IMR-90 (cell line): ENCODE results near the gene S100A12. TPM values are rescaled to one million over a fixed set of nuclear protein-coding genes. Genes with fewer than 3 reads are reported as not detected.

Source experiments
- ATAC-seq: fragments of 200-7000 bp; cut with Tn5 transposase; 2 replicates; pipeline ENCODE4 v1.9.1; 2020; ENCODE audit warnings: low read depth, mild to moderate bottlenecking, moderate library complexity
- BruUV-seq: library from RNA; stranded (reverse); fragments of 400-500 nt; replicated peaks from 2 replicates; lab custom pipeline; 2021; lab: Mats Ljungman, UMichigan
- CTCF ChIA-PET: fragments of 300-600 bp; formaldehyde crosslinking; extraction: SDS; loops from one replicate; lab custom pipeline; 2021; ENCODE audit warnings: antibody characterized with exemption; lab: Yijun Ruan, JAX
- POLR2A ChIA-PET: fragments of 300-600 bp; sonication (Branson Sonifier 250); formaldehyde crosslinking; loops from one replicate; lab custom pipeline; 2022; ENCODE audit warnings: antibody characterized with exemption; ENCODE audit not compliant: unreplicated experiment; lab: Charles Lee
- DNase-seq: peaks from one replicate; pipeline ENCODE4 v3.0.0; 2013
- H2AFZ ChIP-seq: replicated peaks from 2 replicates; pipeline ENCODE3; 2013; ENCODE audit warnings: low read length, mild to moderate bottlenecking; ENCODE audit not compliant: poor library complexity
- H2AK5ac ChIP-seq: 2 replicates; pipeline ENCODE4 v1.6.1; 2013; ENCODE audit warnings: low read depth, low read length, inconsistent platforms
- H2AK9ac ChIP-seq: replicated peaks from 2 replicates; pipeline ENCODE3; 2013; ENCODE audit warnings: mild to moderate bottlenecking, low read depth, low read length, moderate library complexity; ENCODE audit not compliant: poor library complexity
- H2BK120ac ChIP-seq: 2 replicates; pipeline ENCODE4 v1.6.1; 2013; ENCODE audit warnings: low read depth, low read length, inconsistent platforms
- H2BK15ac ChIP-seq: 3 replicates; pipeline ENCODE4 v1.6.1; 2013; ENCODE audit warnings: low read depth, low read length, inconsistent platforms
- H2BK20ac ChIP-seq: 2 replicates; pipeline ENCODE4 v1.6.1; 2013; ENCODE audit warnings: low read depth, mild to moderate bottlenecking, inconsistent platforms, low read length, moderate library complexity
- H2BK5ac ChIP-seq: 2 replicates; pipeline ENCODE4 v1.6.1; 2013; ENCODE audit warnings: mild to moderate bottlenecking, low read depth, low read length, inconsistent platforms; ENCODE audit not compliant: poor library complexity, severe bottlenecking
- H3K14ac ChIP-seq: replicated peaks from 2 replicates; pipeline ENCODE4 v1.6.1; 2013; ENCODE audit warnings: low read depth, low read length, inconsistent platforms
- H3K18ac ChIP-seq: 2 replicates; pipeline ENCODE4 v1.6.1; 2013; ENCODE audit warnings: low read depth, low read length, control low read depth
- H3K23ac ChIP-seq: 2 replicates; pipeline ENCODE4 v1.6.1; 2013; ENCODE audit warnings: low read depth, low read length, inconsistent platforms
- H3K27ac ChIP-seq: 2 replicates; pipeline ENCODE4 v1.5.1; 2013; ENCODE audit warnings: mild to moderate bottlenecking, control low read depth, low read length; ENCODE audit not compliant: insufficient read depth
- H3K27me3 ChIP-seq: 2 replicates; pipeline ENCODE4 v1.6.1; 2013; ENCODE audit warnings: low read length; ENCODE audit not compliant: control insufficient read depth, insufficient read depth
- H3K36me3 ChIP-seq: 2 replicates; pipeline ENCODE4 v1.6.1; 2013; ENCODE audit warnings: low read length, mixed read lengths; ENCODE audit not compliant: control insufficient read depth, insufficient read depth
- H3K4ac ChIP-seq: 2 replicates; pipeline ENCODE4 v1.6.1; 2013; ENCODE audit warnings: low read depth, low read length, inconsistent platforms
- H3K4me1 ChIP-seq: 2 replicates; pipeline ENCODE4 v1.6.1; 2013; ENCODE audit warnings: low read length, mixed read lengths; ENCODE audit not compliant: control insufficient read depth, insufficient read depth
- H3K4me2 ChIP-seq: 2 replicates; pipeline ENCODE4 v1.6.1; 2013; ENCODE audit warnings: low read depth, mild to moderate bottlenecking, control low read depth, low read length, moderate library complexity
- H3K4me3 ChIP-seq: 2 replicates; pipeline ENCODE4 v1.5.1; 2013; ENCODE audit warnings: low read depth, mild to moderate bottlenecking, control low read depth, low read length, moderate library complexity; ENCODE audit not compliant: insufficient read depth
- H3K56ac ChIP-seq: 2 replicates; pipeline ENCODE4 v1.6.1; 2013; ENCODE audit warnings: low read length, inconsistent platforms; ENCODE audit not compliant: insufficient read depth; ENCODE audit errors: extremely low read depth
- H3K79me1 ChIP-seq, 2 experiments: 2 replicates each; pipeline ENCODE4 v1.6.1; 2013; ENCODE audit warnings: low read length in 2 of 2, inconsistent platforms in 1 of 2, low read depth in 1 of 2
- H3K9ac ChIP-seq: 2 replicates; pipeline ENCODE4 v1.6.1; 2013; ENCODE audit warnings: low read depth, low read length, control low read depth
- H3K9me1 ChIP-seq: 2 replicates; pipeline ENCODE4 v1.6.1; 2013; ENCODE audit warnings: low read length, inconsistent platforms; ENCODE audit not compliant: insufficient read depth
- H3K9me3 ChIP-seq: 2 replicates; pipeline ENCODE4 v1.6.1; 2013; ENCODE audit warnings: low read length; ENCODE audit not compliant: control insufficient read depth, insufficient read depth
- H4K20me1 ChIP-seq: 2 replicates; pipeline ENCODE4 v1.6.1; 2013; ENCODE audit warnings: low read length, inconsistent platforms; ENCODE audit not compliant: insufficient read depth
- H4K5ac ChIP-seq: 2 replicates; pipeline ENCODE4 v1.6.1; 2013; ENCODE audit warnings: mild to moderate bottlenecking, low read depth, low read length, control low read depth
- H4K8ac ChIP-seq, 2 experiments: 2 replicates each; pipeline ENCODE4 v1.6.1; 2013; ENCODE audit warnings: low read depth in 2 of 2, low read length in 2 of 2, control low read depth in 1 of 2, inconsistent platforms in 1 of 2
- H4K91ac ChIP-seq: 2 replicates; pipeline ENCODE4 v1.6.1; 2013; ENCODE audit warnings: low read depth, low read length, inconsistent platforms; ENCODE audit not compliant: insufficient read depth
- CEBPB ChIP-seq: IDR thresholded peaks from 2 replicates; pipeline ENCODE4 v1.6.1; 2012; ENCODE audit warnings: low read depth, low read length, improper control_type of control experiment
- CHD1 ChIP-seq: IDR thresholded peaks from 2 replicates; pipeline ENCODE4 v1.6.1; 2012; ENCODE audit warnings: low read depth, low read length, improper control_type of control experiment
- ELK1 ChIP-seq: fragments of 150-350 bp; IDR thresholded peaks from 2 replicates; pipeline ENCODE4 v1.6.1; 2016; ENCODE audit warnings: low read depth, mild to moderate bottlenecking, low read length, moderate library complexity, borderline replicate concordance
- FOS ChIP-seq: fragments of 150-350 bp; IDR thresholded peaks from 2 replicates; pipeline ENCODE4 v1.6.1; 2016; ENCODE audit warnings: low read depth, low read length
- MAFK ChIP-seq: IDR thresholded peaks from 2 replicates; pipeline ENCODE4 v1.6.1; 2012; ENCODE audit warnings: low read depth, low read length, improper control_type of control experiment
- POLR2A ChIP-seq: IDR thresholded peaks from 2 replicates; pipeline ENCODE4 v1.6.1; 2012; ENCODE audit warnings: mild to moderate bottlenecking, low read depth, low read length
- RAD21 ChIP-seq: IDR thresholded peaks from 2 replicates; pipeline ENCODE4 v1.6.1; 2012; ENCODE audit warnings: low read length, improper control_type of control experiment
- RCOR1 ChIP-seq: IDR thresholded peaks from 2 replicates; pipeline ENCODE4 v1.6.1; 2012; ENCODE audit warnings: mild to moderate bottlenecking, low read length, improper control_type of control experiment; ENCODE audit not compliant: insufficient replicate concordance
- RFX5 ChIP-seq: IDR thresholded peaks from 2 replicates; pipeline ENCODE4 v1.8.0; 2012; ENCODE audit warnings: low read depth, mild to moderate bottlenecking, low read length, moderate library complexity
- WGBS, 2 experiments: methylation state at CpG; one replicate each; pipeline versions ENCODE4 v1.1.5 to v1.1.7; 2013; ENCODE audit warnings: missing lambda C conversion rate in 2 of 2; ENCODE audit not compliant: insufficient read length in 1 of 2; ENCODE audit errors: extremely low coverage in 2 of 2; 5-methylcytosine and 5-hydroxymethylcytosine counted together
- dilution Hi-C: fragments of 300-500 bp; cut with HindIII; formaldehyde crosslinking; loops from one replicate; pipeline ENCODE4 v1.14.3; 2018; ENCODE audit warnings: low sequenced_read_pairs; ENCODE audit not compliant: unreplicated experiment
- in situ Hi-C: fragments of 300-500 bp; cut with MboI; formaldehyde crosslinking; loops from 3 replicates; pipeline ENCODE4 v1.14.3; 2019; ENCODE audit warnings: low sequenced_read_pairs, inconsistent platforms, mixed read lengths
- intact Hi-C: fragments of 100-400 bp; cut with micrococcal nuclease; formaldehyde crosslinking; loops from 2 replicates; pipeline ENCODE4 v1.10.0; 2022
- polyA plus RNA-seq, 3 experiments: library from polyadenylated mRNA; depleted of rRNA; stranded (reverse); fragments of >200 nt; gene quantifications; 2 replicates each; pipeline ENCODE4 v1.2.3, GENCODE V29; 2012; ENCODE audit warnings: low replicate concordance in 1 of 3
- total RNA-seq: library from RNA; depleted of rRNA; stranded (reverse); fragments of >200 nt; gene quantifications from 2 replicates; pipeline ENCODE4 v1.2.3, GENCODE V29; 2012

The S100A12 gene
- total and polyA plus RNA-seq, 2 of the 4 experiments (the other 2 are of a cell fraction), result not detected

GRCh38 chr1:153384958-153385580 is 9.6 kb upstream of the S100A12 start:
- no peak overlapping the region for H4K8ac ChIP-seq
- no peak overlapping the region for H3K4ac ChIP-seq
- H3K79me1 ChIP-seq, result no peaks in the 10 kb centered on the region
- TF ChIP-seq FOS, result no peak
- TF ChIP-seq ELK1, result no peak
- TF ChIP-seq MAFK, result no peak
- no peak for TF ChIP-seq CHD1
- no peak for TF ChIP-seq CEBPB
- no peak for TF ChIP-seq RCOR1
- no peak for TF ChIP-seq RFX5
- TF ChIP-seq RAD21, result no peak
- TF ChIP-seq POLR2A, result no peak
- no peak overlapping the region for H3K56ac ChIP-seq
- no peak overlapping the region for H3K4me2 ChIP-seq
- H3K9me3 ChIP-seq, result no peaks in the 10 kb centered on the region
- H2BK120ac ChIP-seq, result no peak overlapping the region
- no peaks in the 10 kb centered on the region for H3K9me1 ChIP-seq
- no peak overlapping the region for H2AK5ac ChIP-seq
- H3K4me1 ChIP-seq, result no peaks in the 10 kb centered on the region
- no peak overlapping the region for H3K18ac ChIP-seq
- no peak overlapping the region for H4K5ac ChIP-seq
- H3K23ac ChIP-seq, result no peak overlapping the region
- H3K14ac ChIP-seq, result no peak overlapping the region
- in situ Hi-C loops (no loop called here), dilution Hi-C loops (no loop called here), intact Hi-C loops (no loop called here)
- DNase-seq, result no peak
- H2BK5ac ChIP-seq, result no peak overlapping the region
- H3K27ac ChIP-seq, result no peak overlapping the region
- no peak overlapping the region for H3K9ac ChIP-seq
- H3K4me3 ChIP-seq, result no peak overlapping the region
- H4K20me1 ChIP-seq, result no peaks in the 10 kb centered on the region
- BruUV-seq, result no TSS peak
- ChIA-PET CTCF (no interaction called here), POLR2A (no interaction called here)
- no peak for ATAC-seq
- H3K36me3 ChIP-seq, result no peaks in the 10 kb centered on the region
- H2AK9ac ChIP-seq, result no peak overlapping the region
- WGBS, 2 experiments, result 0% methylated on average over 2 of the region's 4 CpGs; no CpG with 5 or more reads in 1 of the 2 experiments
- H4K91ac ChIP-seq, result no peak overlapping the region
- no peak overlapping the region for H2BK15ac ChIP-seq
- no peak overlapping the region for H2BK20ac ChIP-seq
- H3K27me3 ChIP-seq, result no peaks in the 10 kb centered on the region; the same call in 1 of the 2 replicates
- H2AFZ ChIP-seq, result no peak overlapping the region
